ENCODE measurements around the gene SPIN1.

SPIN1 gene

GRCh38 chr9:88359974-88360373 is 28.3 kb upstream of the SPIN1 start:
- H3K4me3 ChIP-seq, result no peak overlapping the region
- DNase-seq (ENCODE audit: low spot score), result no peak
- no peak for TF ChIP-seq CTCF (IDR thresholded peaks at IDR 0.05)
- no peak overlapping the region for H3K27ac ChIP-seq

GRCh38 chr9:88362681-88363080 is 25.6 kb upstream of the SPIN1 start:
- TF ChIP-seq CTCF (IDR thresholded peaks at IDR 0.05), result no peak
- no peak overlapping the region for H3K4me3 ChIP-seq
- H3K27ac ChIP-seq, result no peak overlapping the region
- no peak for DNase-seq (ENCODE audit: low spot score)

GRCh38 chr9:88363661-88364060 is 24.6 kb upstream of the SPIN1 start:
- H3K27ac ChIP-seq, result no peak overlapping the region
- TF ChIP-seq CTCF (IDR thresholded peaks at IDR 0.05), result no peak
- no peak for DNase-seq (ENCODE audit: low spot score)
- H3K4me3 ChIP-seq, result no peak overlapping the region

- TF ChIP-seq CTCF (IDR thresholded peaks at IDR 0.05), result no peak
- DNase-seq (ENCODE audit: low spot score), result no peak
- Histone ChIP-seq H3K27ac (no peak overlapping the region), H3K4me3 (no peak overlapping the region)
Observed at GRCh38 chr9:88364706-88365105, 23.5 kb upstream of the SPIN1 start.

- Histone ChIP-seq H3K27ac (no peak overlapping the region), H3K4me3 (no peak overlapping the region)
- DNase-seq (ENCODE audit: low spot score), result no peak
- no peak for TF ChIP-seq CTCF (IDR thresholded peaks at IDR 0.05)
Observed at GRCh38 chr9:88370346-88370745, 17.9 kb upstream of the SPIN1 start.

- Histone ChIP-seq H3K27ac (no peak overlapping the region), H3K4me3 (no peak overlapping the region)
- DNase-seq (ENCODE audit: low spot score), result no peak
- no peak for TF ChIP-seq CTCF (IDR thresholded peaks at IDR 0.05)
Observed at GRCh38 chr9:88372103-88372654, 16.1 kb upstream of the SPIN1 start.

GRCh38 chr9:88373045-88373444 is 15.2 kb upstream of the SPIN1 start:
- Histone ChIP-seq H3K27ac (no peak overlapping the region), H3K4me3 (no peak overlapping the region)
- no peak for DNase-seq (ENCODE audit: low spot score)
- TF ChIP-seq CTCF (IDR thresholded peaks at IDR 0.05), result no peak

Measured in coronary artery (tissue), 2 donors.